ENCODE data around the gene SOWAHA. TPM values are rescaled to one million over a fixed set of nuclear protein-coding genes. Genes with fewer than 3 reads are reported as not detected.

SOWAHA gene
- total RNA-seq, result not detected in 2 replicates

GRCh38 chr5:132812781-132813598 is at the start of gene SOWAHA:
Gene SOWAHA, plus strand, starts transcription at chr5:132813302. Its CDS starts 320 bp downstream, at chr5:132813622.

GRCh38 chr5:132777209-132778069 is 35.7 kb upstream of the SOWAHA start, which contains the start of gene SEPTIN8:
Gene SEPTIN8, minus strand, starts transcription at chr5:132777239. Its CDS starts 102 bp downstream, at chr5:132777137.

GRCh38 chr5:132830436-132831094 is 17.5 kb downstream of the SOWAHA start, which contains the start of gene SHROOM1:
Gene SHROOM1, minus strand, starts transcription at chr5:132830647. Its CDS starts 4,507 bp downstream, at chr5:132826140.

Other genes with a start within 250 kb of the SOWAHA start
- gene IL13, start 155.1 kb upstream of the SOWAHA start, total RNA-seq, result not detected in 2 replicates
- not detected in 2 replicates for gene IL4, start 139.3 kb upstream of the SOWAHA start, total RNA-seq
- gene KIF3A, start 75.8 kb upstream of the SOWAHA start, total RNA-seq, result 15.7 and 16.9 TPM in 2 replicates
- not detected in 2 replicates for gene CCNI2, start 65.9 kb upstream of the SOWAHA start, total RNA-seq
- gene SEPTIN8, start 36.1 kb upstream of the SOWAHA start, total RNA-seq, result 48.7 and 67.4 TPM in 2 replicates
- gene SHROOM1, start 17.3 kb downstream of the SOWAHA start, total RNA-seq, result 1.8 and 2.1 TPM in 2 replicates
- gene GDF9, start 53.2 kb downstream of the SOWAHA start, total RNA-seq, result under 0.01 and 0.09 TPM in 2 replicates
- gene UQCRQ, start 53.3 kb downstream of the SOWAHA start, total RNA-seq, result 43.6 and 105 TPM in 2 replicates
- 0.18 and 0.30 TPM in 2 replicates for gene LEAP2, start 60.4 kb downstream of the SOWAHA start, total RNA-seq
- 45.4 and 84.6 TPM in 2 replicates for gene AFF4, start 150.3 kb downstream of the SOWAHA start, total RNA-seq
- 7.5 and 11.3 TPM in 2 replicates for gene ZCCHC10, start 213.2 kb downstream of the SOWAHA start, total RNA-seq
- gene HSPA4, start 238.7 kb downstream of the SOWAHA start, total RNA-seq, result 161 and 243 TPM in 2 replicates